ENCODE results near the gene FARP2. TPM values are rescaled to one million over a fixed set of nuclear protein-coding genes. Genes with fewer than 3 reads are reported as not detected.

FARP2 gene
- total and polyA plus RNA-seq, 4 donors = 5.8 to 30.9 (median 14.3) TPM

- H3K4me1 ChIP-seq (ENCODE audit: control insufficient read depth in 4 of 4, insufficient read depth in 4 of 4, low read length in 3 of 4) = no peaks in the 10 kb centered on the region
- H3K9me3 ChIP-seq (ENCODE audit: control insufficient read depth in 4 of 4, low read length in 3 of 4) = no peaks in the 10 kb centered on the region
- no peak for DNase-seq (ENCODE audit: low spot score)
- H3K27me3 ChIP-seq (ENCODE audit: control insufficient read depth in 4 of 4, insufficient read depth in 4 of 4, low read length in 3 of 4) = no peaks in the 10 kb centered on the region
- H3K36me3 ChIP-seq (ENCODE audit: control insufficient read depth in 4 of 4, insufficient read depth in 3 of 4, low read depth in 1 of 4, low read length in 3 of 4) = peaks cover 13 to 62% (median 25%) of the 10 kb centered on the region in 4 donors
- no peak overlapping the region for H3K27ac ChIP-seq (ENCODE audit: low read depth in 1 of 2, low read length in 2 of 2)
- WGBS = 95% methylated on average over 7 of the region's 7 CpGs
- TF ChIP-seq NR2F2 (IDR thresholded peaks at IDR 0.05) = no peak
- TF ChIP-seq EGR1 (IDR thresholded peaks at IDR 0.05; ENCODE audit: low read depth in 2 of 2) = no peak
- TF ChIP-seq RAD21 (IDR thresholded peaks at IDR 0.05) = no peak
- TF ChIP-seq JUND (IDR thresholded peaks at IDR 0.05) = no peak
- no peak for TF ChIP-seq TAF1 (conservative IDR thresholded peaks at IDR 0.05)
- no peak for TF ChIP-seq RXRA (IDR thresholded peaks at IDR 0.05)
- TF ChIP-seq HNF4G (IDR thresholded peaks at IDR 0.05) = no peak
- TF ChIP-seq FOXA2 (IDR thresholded peaks at IDR 0.05) = no peak
- TF ChIP-seq ZBTB33 (IDR thresholded peaks at IDR 0.05) = no peak
- no peak for TF ChIP-seq HNF4A (conservative IDR thresholded peaks at IDR 0.05)
- no peak overlapping the region for H3K4me3 ChIP-seq (ENCODE audit: low read depth in 1 of 3, low read length in 3 of 3)
- H3K9ac ChIP-seq (ENCODE audit: low read depth in 1 of 2, low read length in 2 of 2) = no peak overlapping the region
Observed at GRCh38 chr2:241492174-241492565, 136.1 kb downstream of the FARP2 start.

- no peak for TF ChIP-seq GABPA (IDR thresholded peaks at IDR 0.05 in 1 of 2, conservative IDR thresholded peaks at IDR 0.05 in 1 of 2)
- no peak for TF ChIP-seq REST (IDR thresholded peaks at IDR 0.05)
- TF ChIP-seq RAD21 (IDR thresholded peaks at IDR 0.05) = no peak
- no peak for TF ChIP-seq FOXA2 (IDR thresholded peaks at IDR 0.05)
- no peak for TF ChIP-seq SP1 (IDR thresholded peaks at IDR 0.05)
- no peak for TF ChIP-seq JUND (IDR thresholded peaks at IDR 0.05)
- no peak for TF ChIP-seq EGR1 (IDR thresholded peaks at IDR 0.05; ENCODE audit: low read depth in 2 of 2)
- no peak for DNase-seq (ENCODE audit: low spot score)
- 94% methylated on average over 10 of the region's 10 CpGs for WGBS
- no peak overlapping the region for H3K4me3 ChIP-seq (ENCODE audit: low read depth in 1 of 3, low read length in 3 of 3)
- H3K4me1 ChIP-seq (ENCODE audit: control insufficient read depth in 4 of 4, insufficient read depth in 4 of 4, low read length in 3 of 4) = no peaks in the 10 kb centered on the region
- H3K27ac ChIP-seq (ENCODE audit: low read depth in 1 of 2, low read length in 2 of 2) = no peak overlapping the region
- H3K36me3 ChIP-seq (ENCODE audit: control insufficient read depth in 4 of 4, insufficient read depth in 3 of 4, low read depth in 1 of 4, low read length in 3 of 4) = peaks cover 13 to 69% (median 28%) of the 10 kb centered on the region in 4 donors
- H3K9me3 ChIP-seq (ENCODE audit: control insufficient read depth in 4 of 4, low read length in 3 of 4) = no peaks in the 10 kb centered on the region
- no peaks in the 10 kb centered on the region for H3K27me3 ChIP-seq (ENCODE audit: control insufficient read depth in 4 of 4, insufficient read depth in 4 of 4, low read length in 3 of 4)
- no peak overlapping the region for H3K9ac ChIP-seq (ENCODE audit: low read depth in 1 of 2, low read length in 2 of 2)
Observed at GRCh38 chr2:241493092-241493491, 137.0 kb downstream of the FARP2 start.

GRCh38 chr2:241494311-241494908 is 138.3 kb downstream of the FARP2 start:
- Histone ChIP-seq H3K9ac (ENCODE audit: low read depth in 1 of 2, low read length in 2 of 2) (no peak overlapping the region), H3K9me3 (ENCODE audit: control insufficient read depth in 4 of 4, low read length in 3 of 4) (no peaks in the 10 kb centered on the region), H3K4me3 (ENCODE audit: low read depth in 1 of 3, low read length in 3 of 3) (no peak overlapping the region), H3K27me3 (ENCODE audit: control insufficient read depth in 4 of 4, insufficient read depth in 4 of 4, low read length in 3 of 4) (no peaks in the 10 kb centered on the region), H3K36me3 (ENCODE audit: control insufficient read depth in 4 of 4, insufficient read depth in 3 of 4, low read depth in 1 of 4, low read length in 3 of 4) (peaks cover 15 to 73% (median 26%) of the 10 kb centered on the region in 4 donors), H3K4me1 (ENCODE audit: control insufficient read depth in 4 of 4, insufficient read depth in 4 of 4, low read length in 3 of 4) (no peaks in the 10 kb centered on the region), H3K27ac (ENCODE audit: low read depth in 1 of 2, low read length in 2 of 2) (no peak overlapping the region)
- 94% methylated on average over 16 of the region's 16 CpGs for WGBS
- DNase-seq (ENCODE audit: low spot score) = no peak
- TF ChIP-seq JUND (IDR thresholded peaks at IDR 0.05) = no peak
- TF ChIP-seq YY1 (IDR thresholded peaks at IDR 0.05) = no peak
- TF ChIP-seq EGR1 (IDR thresholded peaks at IDR 0.05; ENCODE audit: low read depth in 2 of 2) = no peak
- TF ChIP-seq TAF1 (conservative IDR thresholded peaks at IDR 0.05) = no peak
- no peak for TF ChIP-seq MAX (IDR thresholded peaks at IDR 0.05)
- no peak for TF ChIP-seq HNF4G (IDR thresholded peaks at IDR 0.05)
- no peak for TF ChIP-seq HNF4A (conservative IDR thresholded peaks at IDR 0.05)
- no peak for TF ChIP-seq ATF3 (IDR thresholded peaks at IDR 0.05)
- TF ChIP-seq REST (IDR thresholded peaks at IDR 0.05) = no peak

All from liver (tissue), 9 donors.